GM21786 (cell line): ENCODE data around the gene HM13.
"Not testable (repeated sequence)": the region's sequence is repeated elsewhere in the genome, so short reads cannot be mapped to it uniquely, and the experiment has no call there.

ENCODE experiments used
- ATAC-seq: cut with Tn5 transposase; IDR thresholded peaks from one replicate; pipeline ENCODE4 v1.9.1; 2021; ENCODE audit not compliant: unreplicated experiment

HM13 gene

DNA sequence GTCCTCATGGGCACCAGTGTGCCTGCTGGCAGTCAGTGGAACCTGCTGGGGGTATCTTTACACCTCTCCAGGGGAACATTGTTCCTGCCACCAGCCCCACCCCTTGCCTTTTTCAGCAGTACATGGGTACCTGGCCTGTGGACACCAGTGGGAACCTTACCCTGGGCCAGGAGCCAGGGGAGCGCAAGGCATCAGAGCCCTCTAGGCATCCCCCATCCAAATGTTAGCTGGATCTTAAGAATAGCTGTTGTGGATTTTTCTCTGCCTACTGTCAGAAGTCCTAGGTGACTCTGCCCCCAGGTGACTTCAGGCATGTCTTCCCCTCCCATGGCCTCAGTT lies 52.0 kb downstream of the HM13 start:
- ATAC-seq, result no peak

GRCh38 chr20:31566658-31567379 lies 52.6 kb downstream of the HM13 start:
- ATAC-seq, result no peak

DNA sequence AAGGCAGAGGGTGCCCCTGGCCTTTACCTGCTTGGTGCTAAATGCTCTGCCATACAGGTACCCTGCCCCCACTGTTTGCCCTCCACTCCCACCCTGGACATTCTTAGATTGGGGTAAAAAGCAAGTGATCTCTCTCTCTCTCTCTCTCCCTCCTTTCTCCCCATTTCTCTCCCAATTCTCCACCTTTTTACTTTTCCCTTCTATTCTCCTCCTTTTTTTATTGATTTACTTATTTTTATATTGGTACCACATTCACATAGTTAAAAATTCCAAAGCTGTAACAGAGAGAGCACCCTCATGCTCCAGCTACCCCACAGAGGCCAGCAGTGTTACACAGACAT lies 53.1 kb downstream of the HM13 start:
- no peak for ATAC-seq

DNA sequence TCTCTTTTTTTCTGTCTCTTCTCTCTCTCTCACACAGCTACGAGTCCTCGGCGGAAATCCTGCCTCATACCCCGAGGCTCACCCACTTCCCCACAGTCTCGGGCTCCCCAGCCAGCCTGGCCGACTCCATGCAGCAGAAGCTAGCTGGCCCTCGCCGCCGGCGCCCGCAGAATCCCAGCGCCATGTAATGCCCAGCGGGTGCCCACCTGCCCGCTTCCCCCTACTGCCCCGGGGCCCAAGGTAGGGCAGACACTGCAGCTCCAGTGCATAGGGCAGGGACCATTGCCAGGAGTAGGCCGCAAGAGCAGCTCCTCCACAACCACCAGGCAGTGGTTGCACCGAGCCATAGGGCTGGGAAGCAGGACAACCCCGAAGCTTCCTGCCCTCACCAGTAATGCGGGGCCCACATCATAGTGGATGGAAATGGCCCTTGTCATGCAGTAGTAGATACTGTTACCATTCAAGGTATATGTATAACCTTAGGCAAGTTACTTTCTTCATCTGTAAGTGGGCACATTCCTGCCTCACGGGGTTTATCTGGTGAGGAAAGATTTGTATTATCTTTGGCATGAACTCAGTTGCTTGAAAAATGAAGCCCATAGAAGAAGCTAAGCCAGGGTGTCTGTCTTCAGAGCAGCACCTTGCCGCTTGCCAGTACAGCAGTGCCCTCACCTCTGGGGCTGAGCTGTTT lies 53.9 kb downstream of the HM13 start:
- no peak for ATAC-seq

DNA sequence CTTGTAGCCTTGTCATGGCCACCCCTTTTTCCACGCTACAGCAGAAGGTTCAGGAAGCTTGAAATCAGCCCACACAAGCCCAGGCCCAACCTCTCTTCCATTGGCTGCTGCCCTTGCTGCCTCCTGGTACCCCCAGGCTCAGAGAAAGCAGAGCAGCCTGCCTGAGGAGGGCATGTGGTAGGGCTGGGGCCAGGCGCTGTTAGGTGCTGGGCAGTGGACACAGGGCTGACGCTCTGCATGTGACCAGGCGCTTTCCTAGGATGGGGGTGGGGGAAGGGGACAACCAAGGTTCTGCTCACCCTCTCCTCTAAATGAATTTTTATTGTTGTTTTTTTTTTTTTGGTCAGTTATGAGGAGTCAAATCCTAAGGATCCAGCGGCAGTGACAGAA lies 54.5 kb downstream of the HM13 start:
- no peak for ATAC-seq

DNA sequence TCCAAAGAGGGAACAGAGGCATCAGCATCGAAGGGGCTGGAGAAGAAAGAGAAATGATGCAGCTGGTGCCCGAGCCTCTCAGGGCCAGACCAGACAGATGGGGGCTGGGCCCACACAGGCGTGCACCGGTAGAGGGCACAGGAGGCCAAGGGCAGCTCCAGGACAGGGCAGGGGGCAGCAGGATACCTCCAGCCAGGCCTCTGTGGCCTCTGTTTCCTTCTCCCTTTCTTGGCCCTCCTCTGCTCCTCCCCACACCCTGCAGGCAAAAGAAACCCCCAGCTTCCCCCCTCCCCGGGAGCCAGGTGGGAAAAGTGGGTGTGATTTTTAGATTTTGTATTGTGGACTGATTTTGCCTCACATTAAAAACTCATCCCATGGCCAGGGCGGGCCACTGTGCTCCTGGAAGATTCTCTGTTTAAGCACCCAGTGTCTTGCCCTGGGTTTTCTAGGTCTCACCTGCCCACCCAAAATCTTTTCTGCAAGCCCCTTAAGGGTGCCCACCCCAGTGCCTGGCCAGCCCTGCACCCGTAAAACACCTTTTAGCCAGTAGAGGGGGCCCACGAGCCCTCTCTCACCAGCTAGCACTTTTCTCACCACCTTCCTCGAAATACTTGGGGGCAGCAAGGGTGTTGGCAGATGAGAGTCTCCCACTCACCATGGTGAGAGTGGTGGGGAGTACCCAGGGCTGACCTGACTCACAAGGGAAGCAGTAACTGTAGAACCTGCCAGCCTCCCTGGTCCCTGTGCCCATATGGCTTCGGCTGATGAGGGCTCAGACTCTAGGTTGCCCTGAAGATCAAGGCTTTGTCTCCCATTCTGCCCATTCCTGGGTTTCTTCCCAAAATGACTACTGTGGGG lies 55.1 kb downstream of the HM13 start:
- ATAC-seq, result no peak

GRCh38 chr20:31570021-31570463 lies 55.8 kb downstream of the HM13 start:
- ATAC-seq, result no peak

DNA sequence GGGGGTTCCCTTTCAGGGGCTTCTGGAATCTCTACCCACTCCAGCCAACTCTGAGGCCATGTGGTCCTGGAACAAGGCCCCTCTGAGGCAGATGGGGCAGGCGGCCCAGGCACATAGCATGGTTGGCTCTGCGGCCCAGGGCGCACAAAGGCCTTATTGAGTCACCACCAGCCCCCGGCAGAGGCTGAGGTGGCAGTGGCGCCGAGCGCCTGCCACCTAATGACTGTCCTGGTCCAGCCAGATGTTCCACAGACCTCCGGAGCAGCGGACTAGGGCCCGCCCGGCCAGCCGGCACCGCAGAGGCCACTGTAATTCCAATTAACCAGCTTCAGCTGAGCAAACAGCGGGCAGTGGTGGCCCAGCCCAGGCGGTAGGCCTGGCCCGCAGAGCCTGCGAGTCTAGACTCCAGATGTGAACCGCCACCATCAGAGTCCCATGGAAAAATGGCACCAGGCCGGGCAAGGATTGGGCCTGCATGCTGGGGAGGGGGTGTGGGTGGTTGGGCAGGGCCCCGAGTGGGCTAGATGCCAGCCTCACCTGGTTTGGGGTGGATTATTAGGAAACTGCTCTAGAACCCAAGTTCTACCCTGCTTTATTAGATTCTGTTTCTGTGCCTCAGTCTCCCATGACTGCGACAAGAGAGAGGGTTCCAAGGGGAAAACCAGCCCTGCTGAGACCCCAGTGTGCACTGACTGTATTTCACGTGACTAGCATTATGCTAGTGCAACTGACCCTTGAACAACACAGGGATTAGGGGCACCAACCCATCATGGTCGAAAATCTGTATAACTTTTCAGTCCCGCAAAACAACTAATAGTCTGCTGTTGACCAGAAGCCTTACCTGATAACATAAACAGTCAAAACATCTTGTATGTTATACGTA lies 56.7 kb downstream of the HM13 start:
- no peak for ATAC-seq

- no peak for ATAC-seq
Observed at GRCh38 chr20:31572042-31572700, 57.9 kb downstream of the HM13 start.

GRCh38 chr20:31572701-31573554 lies 58.7 kb downstream of the HM13 start:
- ATAC-seq, result peak; percentile 80

DNA sequence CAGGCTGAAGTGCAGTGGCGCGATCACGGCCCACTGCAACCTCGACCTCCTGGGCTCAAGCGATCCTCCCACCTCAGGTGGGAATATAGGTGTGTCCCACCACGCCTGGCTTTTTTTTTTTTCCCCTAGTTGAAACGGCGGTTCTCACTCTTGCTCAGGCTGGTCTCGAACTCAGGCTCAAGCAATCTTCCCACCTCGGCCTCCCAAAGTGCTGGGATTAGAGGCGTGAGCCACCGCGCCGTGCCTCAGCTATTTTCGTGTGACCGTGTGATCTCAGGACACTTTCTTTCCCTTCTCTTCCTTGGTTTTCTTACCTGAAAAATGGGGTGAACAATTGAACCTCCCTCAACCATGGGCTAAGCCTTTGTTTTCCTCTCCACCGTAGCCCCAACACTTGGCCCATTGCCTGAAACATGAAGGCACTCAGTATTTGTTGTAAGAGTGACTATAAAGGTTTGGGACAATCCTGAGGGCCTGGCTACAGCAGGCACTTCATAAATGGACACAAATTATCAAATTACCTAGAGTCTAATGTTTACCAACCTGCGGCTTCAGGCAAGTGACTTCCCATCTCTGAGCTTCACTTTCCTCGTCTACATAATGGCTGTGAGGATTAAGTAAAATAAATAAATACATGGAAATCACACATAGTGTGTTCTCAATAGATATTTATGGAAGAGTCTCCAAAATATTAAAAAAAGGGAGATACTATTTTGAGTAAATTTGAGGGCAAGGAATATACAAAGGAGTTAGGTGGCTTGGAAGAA lies 59.5 kb downstream of the HM13 start:
- no peak for ATAC-seq

DNA sequence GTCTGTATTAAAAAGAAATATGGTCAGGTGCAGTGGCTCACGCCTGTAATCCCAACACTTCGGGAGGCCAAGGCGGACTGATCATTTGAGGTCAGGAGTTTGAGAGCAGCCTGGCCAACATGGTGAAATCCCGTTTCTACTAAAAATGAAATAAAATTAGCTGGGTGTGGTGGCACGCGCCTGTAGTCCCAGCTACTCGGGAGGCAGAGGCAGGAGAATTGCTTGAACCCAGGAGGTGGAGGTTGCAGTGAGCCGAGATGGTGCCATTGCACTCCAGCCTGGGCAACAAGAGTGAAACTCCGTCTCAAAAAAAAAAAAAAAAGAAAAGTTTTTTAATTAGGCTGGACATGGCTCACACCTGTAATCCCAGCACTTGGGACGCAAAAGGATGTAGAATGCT lies 60.7 kb downstream of the HM13 start:
- ATAC-seq, result not testable (repeated sequence)

DNA sequence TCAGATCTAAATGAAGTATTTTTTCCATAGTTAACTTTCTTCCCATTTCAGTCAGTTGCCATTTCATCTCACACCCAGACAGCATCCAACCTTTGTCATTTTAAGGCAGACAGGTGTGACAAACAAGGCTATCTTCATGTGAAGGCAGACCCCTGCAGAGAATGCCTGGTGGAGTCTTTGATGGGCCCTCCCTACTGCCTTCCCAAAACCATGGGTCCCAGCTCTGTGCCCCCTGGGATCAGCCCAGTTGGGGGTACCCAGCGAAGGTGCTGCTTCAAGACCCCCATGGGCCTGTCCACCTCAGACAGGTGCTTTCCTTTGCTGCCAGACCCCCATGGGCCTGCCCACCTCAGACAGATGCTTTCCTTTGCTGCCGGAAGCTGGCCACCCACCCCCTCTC lies 62.5 kb downstream of the HM13 start:
- ATAC-seq, result no peak

GRCh38 chr20:31577194-31577593 lies 63.0 kb downstream of the HM13 start:
- ATAC-seq, result no peak

- ATAC-seq, result no peak
Observed at GRCh38 chr20:31578448-31579138, 64.4 kb downstream of the HM13 start.

GRCh38 chr20:31579245-31579644 lies 65.0 kb downstream of the HM13 start:
- no peak for ATAC-seq

DNA sequence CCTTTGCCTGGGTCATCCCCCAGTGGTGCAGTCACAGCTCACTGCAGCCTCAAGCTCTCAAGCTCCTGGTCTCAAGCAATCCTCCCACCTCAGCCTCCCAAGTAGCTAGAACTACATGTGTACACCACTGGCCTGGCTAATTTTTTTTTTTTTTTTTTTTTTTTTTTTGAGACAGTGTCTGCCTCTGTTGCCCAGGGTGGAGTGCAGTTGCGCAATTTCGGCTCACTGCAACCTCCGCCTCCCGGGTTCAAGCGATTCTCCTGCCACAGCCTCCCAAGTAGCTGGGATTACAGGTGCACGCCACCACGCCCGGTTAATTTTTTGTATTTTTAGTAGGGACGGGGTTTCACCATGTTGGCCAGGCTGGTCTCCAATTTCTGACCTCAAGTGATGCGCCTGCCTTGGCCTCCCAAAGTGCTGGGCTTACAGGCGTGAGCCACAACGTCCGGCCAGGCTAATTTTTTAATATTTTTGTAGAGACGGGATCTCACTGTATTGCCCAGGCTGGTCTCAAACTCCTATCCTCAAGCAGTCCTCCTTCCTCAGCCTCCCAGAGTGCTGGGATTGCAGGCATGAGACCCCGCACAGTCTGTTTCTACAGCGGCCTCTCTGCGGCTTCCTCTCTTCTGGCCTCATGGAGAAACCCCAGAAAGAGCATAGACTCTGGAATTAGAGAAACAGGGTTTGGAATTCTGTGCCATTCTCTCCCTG lies 65.9 kb downstream of the HM13 start:
- not testable (repeated sequence) for ATAC-seq

DNA sequence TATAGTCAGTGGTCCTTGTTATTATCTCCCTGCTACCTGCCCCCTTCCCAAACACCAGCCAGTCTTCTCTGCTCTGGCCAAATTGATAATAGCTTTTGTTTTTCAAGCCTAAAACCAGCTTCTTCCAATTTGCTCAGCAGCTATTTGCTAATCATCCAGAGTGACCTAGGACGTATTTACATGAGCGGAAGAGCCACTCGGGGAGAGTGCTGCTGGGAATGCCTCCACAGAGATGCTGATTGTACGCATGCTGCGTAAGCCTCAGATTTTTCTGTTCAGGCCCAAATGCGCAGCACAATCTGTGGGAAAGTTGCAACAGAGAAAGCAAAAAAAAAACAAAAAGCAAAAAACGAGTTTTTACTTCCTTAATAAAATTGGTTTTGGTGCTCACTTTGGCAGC lies 66.5 kb downstream of the HM13 start:
- ATAC-seq, result no peak
